ENCODE data around the gene SORCS2. TPM values are rescaled to one million over a fixed set of nuclear protein-coding genes. Genes with fewer than 3 reads are reported as not detected.

The SORCS2 gene
- total RNA-seq, 1 donor from 2014 or later, result 13.8 TPM

- DNase-seq (ENCODE audit: low read depth) (no peak), FAIRE-seq (no peak)
- peaks cover 42% of the 10 kb centered on the region for H4K20me1 ChIP-seq (ENCODE audit: insufficient read depth, low read length)
- H3K27me3 ChIP-seq (ENCODE audit: insufficient read depth, low read length), result no peaks in the 10 kb centered on the region
- no peak overlapping the region for H3K27ac ChIP-seq (ENCODE audit: low read depth, low read length)
- Mint-ChIP-seq H3K4me1 (ENCODE audit: low read depth, unreplicated experiment) (peaks cover 11% of the 10 kb centered on the region), H3K9me3 (ENCODE audit: unreplicated experiment) (no peaks in the 10 kb centered on the region), H3K27me3 (ENCODE audit: low read depth, unreplicated experiment) (peaks cover 43% of the 10 kb centered on the region), H3K36me3 (ENCODE audit: low read depth, unreplicated experiment) (no peaks in the 10 kb centered on the region), H3K4me3 (ENCODE audit: unreplicated experiment) (no peak overlapping the region), H3K27ac (ENCODE audit: unreplicated experiment) (no peak overlapping the region)
- H3K4me2 ChIP-seq (ENCODE audit: low read length), result no peak overlapping the region
- H2AFZ ChIP-seq (ENCODE audit: low read depth, low read length), result no peak overlapping the region
- no peaks in the 10 kb centered on the region for H3K4me1 ChIP-seq (ENCODE audit: insufficient read depth, low read length)
- H3K4me3 ChIP-seq (ENCODE audit: insufficient read depth, low read depth, low read length), result no peak overlapping the region
- no peaks in the 10 kb centered on the region for H3K79me2 ChIP-seq (ENCODE audit: insufficient read depth, low read length)
- H3K36me3 ChIP-seq (ENCODE audit: insufficient read depth, low read length), result no peaks in the 10 kb centered on the region
- no peak overlapping the region for H3K9ac ChIP-seq (ENCODE audit: low read length)
- H3K9me3 ChIP-seq (ENCODE audit: insufficient read depth, low read depth, low read length), result no peaks in the 10 kb centered on the region
- TF ChIP-seq EZH2 (IDR thresholded peaks at IDR 0.05; ENCODE audit: insufficient read depth, low read length) (no peak), CTCF (IDR thresholded peaks at IDR 0.05; ENCODE audit: insufficient read depth, low read depth, low read length) (no peak)
These were observed 233.5 kb downstream of the SORCS2 start for GRCh38 chr4:7425591-7426468.

- DNase-seq (ENCODE audit: low read depth) (no peak), FAIRE-seq (no peak)
- Histone ChIP-seq H3K27me3 (ENCODE audit: insufficient read depth, low read length) (no peaks in the 10 kb centered on the region), H2AFZ (ENCODE audit: low read depth, low read length) (no peak overlapping the region), H3K4me3 (ENCODE audit: insufficient read depth, low read depth, low read length) (no peak overlapping the region), H3K27ac (ENCODE audit: low read depth, low read length) (no peak overlapping the region), H3K4me2 (ENCODE audit: low read length) (no peak overlapping the region), H3K9me3 (ENCODE audit: insufficient read depth, low read depth, low read length) (no peaks in the 10 kb centered on the region), H3K4me1 (ENCODE audit: insufficient read depth, low read length) (no peaks in the 10 kb centered on the region), H3K36me3 (ENCODE audit: insufficient read depth, low read length) (no peaks in the 10 kb centered on the region), H3K79me2 (ENCODE audit: insufficient read depth, low read length) (no peaks in the 10 kb centered on the region), H3K9ac (ENCODE audit: low read length) (no peak overlapping the region), H4K20me1 (ENCODE audit: insufficient read depth, low read length) (peaks cover 39% of the 10 kb centered on the region)
- no peaks in the 10 kb centered on the region for H3K9me3 Mint-ChIP-seq (ENCODE audit: unreplicated experiment)
- H3K4me3 Mint-ChIP-seq (ENCODE audit: unreplicated experiment), result no peak overlapping the region
- H3K36me3 Mint-ChIP-seq (ENCODE audit: low read depth, unreplicated experiment), result no peaks in the 10 kb centered on the region
- TF ChIP-seq CTCF (IDR thresholded peaks at IDR 0.05; ENCODE audit: insufficient read depth, low read depth, low read length) (no peak), EZH2 (IDR thresholded peaks at IDR 0.05; ENCODE audit: insufficient read depth, low read length) (no peak)
- peaks cover 11% of the 10 kb centered on the region for H3K4me1 Mint-ChIP-seq (ENCODE audit: low read depth, unreplicated experiment)
- no peak overlapping the region for H3K27ac Mint-ChIP-seq (ENCODE audit: unreplicated experiment)
- peaks cover 39% of the 10 kb centered on the region for H3K27me3 Mint-ChIP-seq (ENCODE audit: low read depth, unreplicated experiment)
These were observed 234.3 kb downstream of the SORCS2 start for GRCh38 chr4:7426525-7427171.

Data from astrocyte (in vitro differentiated cells and primary cell).